ENCODE measurements around the gene ALOX5.
"Not testable (repeated sequence)": the region's sequence is repeated elsewhere in the genome, so short reads cannot be mapped to it uniquely, and the experiment has no call there.

Gene ALOX5

DNA sequence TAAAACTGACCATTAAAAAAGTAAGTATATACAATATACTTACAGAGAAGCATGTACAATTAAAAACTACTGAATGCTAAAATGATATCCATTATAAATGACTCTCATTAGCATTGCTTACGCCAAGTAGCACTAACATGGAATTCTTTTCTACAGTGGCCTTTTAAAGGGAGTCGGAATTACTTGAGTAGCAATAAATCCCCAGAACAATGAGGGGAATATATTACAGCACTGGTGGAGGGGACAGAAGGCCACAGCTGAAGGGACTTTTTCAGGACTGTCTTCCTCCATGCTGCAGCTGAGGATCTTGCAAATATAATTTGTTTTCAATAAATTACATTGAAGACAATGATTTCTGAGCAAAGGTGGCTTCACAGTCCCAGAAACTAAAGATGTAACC lies 97.0 kb downstream of the ALOX5 start:
- no peak for DNase-seq

DNA sequence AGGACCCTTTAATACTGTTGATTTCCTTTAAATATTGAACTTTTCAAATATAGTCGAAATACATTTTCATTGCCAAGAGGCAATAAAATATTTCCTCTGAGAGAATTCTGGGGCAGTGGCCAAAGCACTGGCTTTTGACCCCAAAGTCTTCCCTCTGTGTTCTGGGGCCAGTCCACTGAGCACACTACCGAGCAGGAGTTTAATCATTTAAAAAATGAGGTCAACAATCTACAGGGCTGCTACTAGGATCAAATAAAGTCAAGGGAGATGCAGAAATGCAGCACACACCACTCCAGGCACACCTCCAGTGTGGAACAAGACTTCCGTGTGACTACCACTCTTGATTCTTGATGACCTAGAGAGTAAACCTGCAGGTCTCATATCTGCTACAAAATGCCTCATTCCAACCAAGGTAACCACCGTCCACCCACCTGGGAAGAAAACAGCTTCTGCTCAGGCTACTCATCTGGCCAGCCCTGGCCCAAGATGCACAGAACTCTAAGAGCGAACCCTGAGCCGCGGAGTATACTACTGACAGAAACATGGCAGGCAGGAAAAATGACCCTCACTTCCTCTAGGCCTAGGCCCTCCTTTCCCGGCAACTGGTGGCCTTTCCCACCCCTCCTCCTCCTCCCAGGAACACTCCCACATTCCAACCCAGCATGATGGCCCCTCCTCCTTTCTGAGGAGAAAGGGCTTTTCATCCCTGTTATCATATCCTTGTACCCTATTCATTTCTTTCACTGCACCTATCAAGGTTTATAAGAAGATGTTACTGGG lies 97.7 kb downstream of the ALOX5 start:
- no peak for DNase-seq

DNA sequence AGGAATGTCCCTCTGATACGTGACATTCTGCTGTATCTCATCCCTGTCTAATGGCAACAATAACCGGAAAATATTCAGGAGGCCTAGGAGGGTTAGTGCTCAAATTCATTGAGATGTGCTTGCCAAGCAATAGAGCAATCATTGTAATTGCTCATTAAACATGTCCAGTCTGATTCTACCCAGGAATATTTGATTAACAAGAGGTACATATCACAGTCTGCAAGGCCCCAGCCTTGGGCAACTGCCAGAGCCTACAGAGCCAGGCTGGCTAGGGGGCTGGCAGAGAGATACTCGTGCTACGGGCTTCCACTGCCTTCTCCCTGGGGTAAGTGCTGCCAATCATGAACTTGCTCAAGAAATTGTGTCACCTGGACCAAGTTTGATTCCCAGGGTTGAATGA lies 99.1 kb downstream of the ALOX5 start:
- no peak for DNase-seq

DNA sequence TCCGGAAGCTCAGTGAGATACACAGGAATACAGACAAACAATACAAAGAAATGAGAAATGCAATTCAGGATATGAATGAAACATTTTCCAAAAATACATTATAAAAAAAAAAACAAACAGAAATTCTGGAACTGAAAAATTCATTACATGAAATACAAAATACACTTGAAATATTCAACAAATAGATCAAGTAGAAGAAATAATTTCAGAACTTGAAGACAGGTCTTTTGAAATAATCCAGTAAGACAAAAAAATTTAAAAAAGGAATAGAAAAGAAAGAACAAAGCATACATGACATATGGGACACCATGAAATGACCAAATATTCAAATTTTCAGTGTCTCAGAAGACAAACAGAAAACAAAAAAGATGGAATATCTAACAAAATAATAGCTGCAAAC lies 102.5 kb downstream of the ALOX5 start:
- no peak for DNase-seq

DNA sequence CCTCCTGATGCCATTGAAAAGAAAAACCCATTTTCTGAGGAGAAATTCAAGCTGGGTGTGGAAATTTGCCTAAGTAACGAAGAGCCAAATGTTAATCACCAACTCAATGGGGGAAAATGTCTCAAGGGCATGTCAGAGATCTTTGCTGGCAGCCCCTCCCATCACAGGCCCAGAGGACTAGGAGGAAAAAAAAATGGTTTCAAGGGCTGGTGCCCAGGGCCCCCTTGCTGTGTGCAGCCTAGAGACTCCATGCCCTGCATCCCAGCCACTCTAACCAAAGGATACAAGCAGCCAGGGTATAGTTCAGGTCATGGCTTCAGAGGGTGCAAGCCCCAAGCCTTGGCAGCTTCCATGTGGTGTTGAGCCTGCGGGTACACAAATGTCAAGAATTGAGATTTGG lies 106.3 kb downstream of the ALOX5 start:
- no peak for DNase-seq

DNA sequence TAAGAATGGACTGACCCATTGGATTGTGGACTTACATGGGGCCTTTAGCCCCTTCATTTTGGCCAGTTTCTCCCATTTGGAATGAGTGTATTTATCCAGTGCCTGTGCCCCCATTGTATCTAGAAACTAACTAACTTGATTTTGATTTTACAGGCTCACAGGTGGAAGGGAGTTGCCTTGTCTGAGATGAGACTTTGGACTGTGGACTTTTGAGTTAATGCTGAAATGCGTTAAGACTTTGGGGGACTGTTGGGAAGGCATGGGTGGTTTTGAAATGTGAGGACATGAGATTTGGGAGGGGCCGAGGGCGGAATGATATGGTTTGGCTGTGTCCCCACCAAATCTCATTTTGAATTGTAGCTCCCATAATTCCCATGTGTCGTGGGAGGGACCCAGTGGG lies 107.1 kb downstream of the ALOX5 start:
- not testable (repeated sequence) for DNase-seq

DNA sequence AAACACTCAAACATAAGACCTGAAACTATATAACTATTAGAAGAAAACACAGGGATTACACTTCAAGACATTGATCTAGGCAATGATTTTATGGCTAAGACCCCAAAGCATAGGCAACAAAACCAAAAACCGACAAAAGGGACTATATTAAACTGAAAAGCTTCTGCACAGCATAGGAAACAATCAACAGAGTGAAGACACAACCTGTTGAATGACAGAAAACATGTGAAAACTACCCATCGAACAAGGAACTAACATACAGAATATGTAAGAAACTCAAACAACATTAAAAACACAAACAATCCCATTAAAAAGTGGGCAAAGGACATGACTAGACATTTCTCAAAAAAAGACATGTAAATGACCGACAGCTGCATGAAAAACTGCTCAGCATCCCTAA lies 109.0 kb downstream of the ALOX5 start:
- DNase-seq, result no peak

DNA sequence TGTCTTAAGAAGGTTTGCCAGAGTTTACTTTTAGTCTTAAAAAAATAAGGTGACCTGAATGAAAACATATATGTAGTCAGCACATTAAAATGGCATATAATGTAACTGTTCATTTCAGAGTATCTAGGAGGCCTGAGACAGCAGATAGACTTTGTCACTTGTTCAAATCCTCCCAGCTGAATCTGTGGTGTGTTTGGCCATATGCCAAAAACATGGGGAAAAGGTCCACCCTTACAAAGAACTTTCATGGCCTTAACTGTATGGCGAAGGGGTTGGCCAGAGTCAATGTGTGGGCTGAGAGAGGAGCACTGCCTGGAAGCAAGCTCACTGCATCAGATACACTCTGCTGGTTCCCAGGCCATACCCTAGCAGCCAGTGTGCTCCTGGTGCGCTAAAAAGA lies 113.7 kb downstream of the ALOX5 start:
- no peak for DNase-seq

DNA sequence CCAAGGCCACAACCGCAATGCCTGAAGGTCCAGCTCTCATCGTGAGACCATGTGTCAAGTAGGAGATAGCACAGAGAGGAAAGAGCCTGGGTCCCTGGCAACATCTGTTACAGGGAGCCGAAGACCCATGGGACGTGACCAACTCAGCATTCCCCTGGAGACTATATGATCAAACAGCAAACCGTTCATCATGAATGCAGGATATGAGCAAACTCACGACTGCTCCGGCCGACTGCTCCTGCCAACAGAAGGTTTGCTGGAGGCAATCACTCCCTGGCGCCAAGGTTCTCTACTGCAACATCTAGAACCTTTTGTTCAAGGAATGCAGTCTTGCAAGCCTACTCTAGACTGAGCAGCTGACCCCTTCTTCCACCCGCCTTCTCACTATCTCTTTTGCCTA lies 114.3 kb downstream of the ALOX5 start:
- DNase-seq, result no peak

DNA sequence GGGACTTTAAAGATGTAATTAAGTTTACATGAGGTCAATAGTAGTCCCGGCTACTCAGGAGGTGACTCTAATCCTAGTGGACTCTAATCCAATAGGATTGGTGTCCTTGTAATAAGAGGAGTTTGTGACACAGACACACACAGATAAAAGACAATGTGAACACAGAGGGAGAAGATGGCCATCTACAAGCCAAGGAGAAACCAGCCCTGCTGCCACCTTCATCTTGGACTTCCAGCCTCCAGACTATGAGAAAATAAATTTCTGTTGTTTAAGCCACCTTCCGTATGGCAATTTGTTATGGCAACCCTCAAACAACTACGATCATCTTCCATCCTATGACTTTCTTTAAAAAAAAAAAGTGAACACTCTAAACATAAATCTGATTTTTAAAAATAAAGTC lies 116.3 kb downstream of the ALOX5 start:
- no peak for DNase-seq

DNA sequence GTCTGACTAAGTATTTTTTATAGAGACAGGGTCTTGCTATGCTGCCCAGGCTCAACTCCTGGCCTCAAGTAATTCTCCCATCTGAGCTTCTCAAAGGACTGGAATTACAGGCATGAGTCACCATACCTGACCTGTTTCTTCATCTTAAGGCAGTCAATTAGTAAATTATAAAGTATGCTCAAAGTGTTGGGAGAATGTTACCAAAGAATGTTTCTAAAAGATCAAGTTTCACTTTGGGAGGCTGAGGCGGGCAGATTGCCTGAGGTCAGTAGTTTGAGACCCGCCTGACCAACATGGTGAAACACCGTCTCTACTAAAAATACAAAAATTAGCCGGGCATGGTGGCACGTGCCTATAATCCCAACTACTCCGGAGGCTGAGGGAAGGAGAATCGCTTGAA lies 117.0 kb downstream of the ALOX5 start:
- no peak for DNase-seq

Data from activated CD4-positive, alpha-beta T cell treated with anti-CD3 and anti-CD28 coated beads, Interleukin-2, Interleukin-6, amounts not matched to agents 100 ng/mL and 50 ng/mL, durations not matched to agents 16 hours and 8 hours (primary cell).